Kidney capillary endothelial cell (primary cell): ENCODE data around the gene ARHGAP28.

Experiments
- DNase-seq: peaks from one replicate; pipeline ENCODE4 v3.0.0-alpha.2; 2018; ENCODE audit warnings: low spot score

Gene ARHGAP28, protein sequence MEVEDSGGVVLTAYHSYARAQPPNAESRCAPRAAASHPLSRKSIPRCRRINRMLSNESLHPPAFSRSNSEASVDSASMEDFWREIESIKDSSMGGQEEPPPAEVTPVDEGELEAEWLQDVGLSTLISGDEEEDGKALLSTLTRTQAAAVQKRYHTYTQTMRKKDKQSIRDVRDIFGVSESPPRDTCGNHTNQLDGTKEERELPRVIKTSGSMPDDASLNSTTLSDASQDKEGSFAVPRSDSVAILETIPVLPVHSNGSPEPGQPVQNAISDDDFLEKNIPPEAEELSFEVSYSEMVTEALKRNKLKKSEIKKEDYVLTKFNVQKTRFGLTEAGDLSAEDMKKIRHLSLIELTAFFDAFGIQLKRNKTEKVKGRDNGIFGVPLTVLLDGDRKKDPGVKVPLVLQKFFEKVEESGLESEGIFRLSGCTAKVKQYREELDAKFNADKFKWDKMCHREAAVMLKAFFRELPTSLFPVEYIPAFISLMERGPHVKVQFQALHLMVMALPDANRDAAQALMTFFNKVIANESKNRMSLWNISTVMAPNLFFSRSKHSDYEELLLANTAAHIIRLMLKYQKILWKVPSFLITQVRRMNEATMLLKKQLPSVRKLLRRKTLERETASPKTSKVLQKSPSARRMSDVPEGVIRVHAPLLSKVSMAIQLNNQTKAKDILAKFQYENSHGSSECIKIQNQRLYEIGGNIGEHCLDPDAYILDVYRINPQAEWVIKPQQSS

DNA sequence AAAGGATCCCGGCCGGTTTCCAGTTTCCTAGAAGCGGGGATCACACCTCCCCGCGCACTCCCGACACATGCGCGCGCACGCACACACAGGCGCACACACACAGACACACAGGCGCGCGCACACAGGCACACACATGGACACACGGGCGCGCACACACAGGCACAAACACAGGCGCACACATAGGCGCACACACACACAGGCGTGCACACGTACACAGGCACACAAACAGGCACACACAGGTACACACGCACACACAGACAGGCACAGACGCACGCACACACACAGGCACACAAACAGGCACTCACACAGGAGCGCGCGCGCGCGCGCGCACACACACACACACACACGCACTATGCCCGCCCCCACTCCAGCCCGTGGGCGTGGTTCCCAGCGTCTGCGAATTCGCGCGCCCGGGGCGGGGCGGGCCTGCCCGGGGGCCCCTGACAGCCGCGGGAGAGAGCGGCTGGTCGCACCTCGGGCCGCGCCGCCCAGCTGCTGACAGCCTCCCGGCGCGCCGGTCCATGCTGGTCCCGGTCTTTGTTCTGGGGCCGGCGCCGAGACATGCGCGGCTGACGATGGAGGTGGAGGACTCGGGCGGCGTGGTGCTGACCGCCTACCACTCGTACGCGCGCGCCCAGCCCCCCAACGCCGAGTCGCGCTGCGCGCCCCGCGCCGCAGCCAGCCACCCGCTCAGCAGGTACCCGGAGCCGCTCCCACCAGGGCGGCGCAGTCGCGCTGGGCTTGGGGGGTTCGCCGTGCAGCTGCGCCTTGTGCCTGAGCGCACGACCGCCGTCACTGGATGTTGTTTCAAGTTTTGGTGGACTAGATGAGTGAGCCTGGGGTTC, at the start of gene ARHGAP28:
Gene ARHGAP28, plus strand, starts transcription at position 470 of the 845 bp plus-strand sequence. Its CDS starts 106 bp downstream, at position 576.
- peak; percentile 60 for DNase-seq

DNA sequence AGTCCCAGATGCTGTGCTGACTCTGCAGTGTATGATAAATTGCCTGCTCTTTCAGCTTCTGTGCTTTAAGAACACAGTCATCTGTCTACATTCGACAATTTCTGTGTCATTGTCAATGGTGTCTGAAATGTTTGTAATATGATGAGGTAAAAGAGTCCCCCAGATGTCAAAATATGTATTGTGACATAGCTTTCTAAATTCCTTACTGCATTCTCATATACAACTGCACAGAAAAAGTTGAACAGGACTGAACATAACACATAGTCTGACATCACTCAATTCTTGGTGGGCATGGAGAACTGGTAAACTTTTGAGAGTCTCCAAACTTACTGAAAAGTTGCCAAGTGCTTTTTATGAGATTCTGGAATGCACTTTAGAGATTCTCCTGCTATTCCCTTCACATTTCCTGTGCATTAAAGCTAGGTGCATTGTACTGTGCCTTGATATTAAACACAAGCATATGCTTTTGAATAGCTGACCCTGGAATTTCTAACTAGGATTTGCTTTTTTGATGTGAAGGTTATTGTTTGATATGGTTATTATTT, 48.1 kb upstream of the ARHGAP28 start:
- DNase-seq = no peak

DNA sequence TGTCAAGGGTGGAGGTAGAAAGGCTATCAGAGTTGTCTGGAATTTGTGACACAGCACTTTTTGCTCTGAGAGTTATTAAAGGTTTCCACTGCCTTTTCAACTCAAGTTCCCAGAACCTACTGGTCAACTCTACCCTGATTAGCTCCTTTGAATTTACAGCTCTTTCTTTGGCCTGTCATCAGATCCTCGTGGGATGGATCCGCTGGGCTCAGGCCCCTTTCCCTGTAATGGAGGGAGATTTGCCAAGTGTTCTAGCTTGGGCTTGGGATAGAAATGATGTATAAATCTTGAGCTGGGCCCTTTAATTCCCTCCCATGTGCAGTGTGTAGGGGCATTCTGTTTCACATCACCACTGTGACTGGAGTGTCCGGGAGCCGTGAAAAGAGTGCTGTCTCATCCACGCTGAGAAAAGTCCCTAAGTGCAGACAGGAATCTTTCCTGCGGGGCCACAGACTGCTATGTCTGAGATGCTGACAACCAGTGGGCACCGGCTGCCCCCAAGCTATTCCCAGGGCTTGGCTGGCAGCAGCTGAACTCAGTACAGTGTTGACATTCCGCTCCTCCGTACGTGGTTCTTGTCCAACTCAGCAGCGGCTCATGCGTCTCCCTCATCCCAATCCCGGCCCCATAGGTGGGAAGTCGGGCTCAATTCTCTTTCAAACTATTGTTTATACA, 46.9 kb upstream of the ARHGAP28 start:
- no peak for DNase-seq

DNA sequence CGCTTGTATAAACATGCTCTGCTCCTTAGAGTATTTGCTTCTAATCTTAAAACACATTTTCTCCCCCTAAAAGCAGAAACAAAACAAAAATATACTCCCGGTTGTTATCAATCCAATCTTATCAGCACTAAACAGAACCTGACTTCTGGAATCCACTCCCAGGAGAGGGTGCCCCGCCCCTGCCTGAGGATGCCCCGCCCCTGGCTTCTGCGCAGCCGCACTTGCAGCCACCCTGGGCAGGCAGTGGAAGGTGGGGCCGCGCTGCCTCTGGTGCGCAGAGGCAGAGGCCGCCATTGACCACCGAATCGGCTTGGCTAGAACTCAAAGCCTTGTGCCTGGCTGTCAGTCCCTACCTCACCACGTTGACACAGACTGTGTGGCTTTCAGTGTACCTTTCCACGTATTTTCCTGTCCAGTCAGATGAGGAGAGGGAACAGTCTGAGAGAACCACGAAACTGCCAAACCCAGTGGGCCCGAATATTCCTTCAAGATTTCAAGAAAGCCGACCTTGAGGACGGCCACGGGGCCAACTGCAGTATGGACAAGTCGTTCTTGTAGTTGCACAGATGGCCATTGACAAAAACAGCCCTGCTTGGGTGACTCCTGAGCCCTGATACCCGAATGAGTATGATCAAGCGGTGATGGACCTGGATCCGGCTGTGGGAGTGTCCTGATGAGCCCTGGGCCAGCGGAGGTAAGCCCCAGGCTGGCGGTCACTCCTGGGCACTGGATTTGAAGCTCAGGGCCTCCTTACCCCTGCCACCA, 46.2 kb upstream of the ARHGAP28 start:
- DNase-seq = no peak

DNA sequence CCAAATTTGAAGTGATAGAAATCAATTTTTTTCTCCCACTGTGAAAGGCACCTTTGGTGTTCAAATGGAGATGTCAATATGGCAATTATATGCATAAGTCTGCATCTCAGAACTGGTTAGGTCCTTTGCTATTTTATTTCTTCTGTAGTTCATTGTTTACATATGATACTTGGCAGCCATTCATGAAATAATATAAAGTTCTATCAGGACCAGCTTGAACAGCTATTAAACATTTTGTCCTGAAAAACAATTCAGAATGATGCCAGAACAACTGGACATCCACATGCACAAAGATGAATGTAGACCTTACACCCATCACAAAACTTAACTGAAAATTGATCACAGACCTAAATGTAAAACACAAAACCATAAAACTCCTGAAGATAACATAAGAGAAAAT, 41.8 kb upstream of the ARHGAP28 start:
- DNase-seq = no peak

DNA sequence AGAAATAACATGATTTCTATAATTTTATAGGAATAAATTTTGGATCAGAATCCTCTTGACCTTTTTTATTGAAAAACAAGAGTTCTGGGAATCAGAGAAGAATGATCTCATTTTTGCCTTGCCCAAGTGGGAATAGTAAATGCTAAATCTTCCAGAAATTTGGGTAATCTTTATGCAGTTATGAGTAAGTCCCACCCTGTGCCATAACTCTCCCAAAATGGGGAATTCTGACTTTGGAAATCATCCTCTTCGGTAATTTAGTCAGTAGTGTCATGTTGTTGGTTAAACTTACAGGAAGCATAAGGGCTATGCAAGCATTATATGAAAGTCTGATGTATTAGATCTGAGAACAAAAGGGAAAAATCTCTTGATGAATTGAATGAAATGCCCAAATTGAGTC, 20.6 kb upstream of the ARHGAP28 start:
- DNase-seq = no peak

DNA sequence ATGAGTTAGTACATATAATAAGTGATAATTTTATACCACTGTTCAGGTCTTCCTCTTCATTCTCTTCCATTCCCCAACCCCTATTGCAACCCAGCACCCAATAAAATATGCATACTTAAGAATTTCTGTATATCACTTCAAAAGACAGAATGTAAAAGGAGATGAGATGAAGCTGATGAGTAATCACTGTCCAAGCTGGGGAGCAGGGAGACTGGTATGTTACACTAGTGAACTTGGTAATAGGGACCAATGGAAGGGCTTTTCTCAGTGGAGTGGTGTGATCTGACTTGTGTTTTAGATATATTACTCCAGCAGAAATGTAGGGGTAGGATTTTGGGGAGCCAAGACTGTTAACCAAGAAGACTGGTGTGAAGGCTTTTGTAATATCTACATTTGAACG, 18.0 kb upstream of the ARHGAP28 start:
- DNase-seq = no peak

DNA sequence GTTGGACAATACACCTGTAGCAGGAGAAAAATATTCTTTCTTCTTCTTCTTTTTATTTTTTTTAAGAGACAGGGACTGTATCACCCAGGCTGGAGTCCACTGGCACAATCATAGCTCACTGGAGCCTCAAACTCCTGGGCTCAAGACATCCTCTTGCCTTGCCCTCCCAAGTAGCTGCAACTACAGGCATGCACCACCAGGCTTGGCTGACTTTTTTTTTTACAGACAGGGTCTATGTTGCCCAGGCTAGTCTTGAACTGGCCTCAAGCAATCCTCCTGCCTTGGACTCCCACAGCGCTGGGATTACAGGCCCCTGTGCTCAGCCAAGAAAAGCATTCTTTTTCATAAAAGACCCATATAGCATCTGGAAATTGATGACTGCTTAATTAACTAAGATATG, 17.1 kb upstream of the ARHGAP28 start:
- no peak for DNase-seq

DNA sequence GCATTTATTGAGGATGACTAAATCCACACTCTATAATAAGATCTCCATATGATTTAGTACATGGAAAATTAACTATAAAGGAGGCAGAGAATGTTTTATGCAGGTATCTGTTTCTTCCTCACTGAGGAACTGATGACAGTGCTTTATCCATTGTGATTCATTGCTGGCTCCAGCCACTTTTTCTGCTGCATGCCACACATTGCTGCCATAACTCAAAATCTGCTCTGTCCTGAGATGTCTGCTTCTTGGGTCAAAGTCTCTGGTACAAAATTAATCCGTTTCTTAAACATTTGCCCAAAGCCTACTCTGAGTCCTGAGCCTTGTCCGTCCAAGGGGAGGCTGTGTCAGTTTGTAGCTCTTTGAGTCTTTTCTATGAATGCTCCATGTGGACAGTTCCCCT, 15.5 kb upstream of the ARHGAP28 start:
- no peak for DNase-seq

DNA sequence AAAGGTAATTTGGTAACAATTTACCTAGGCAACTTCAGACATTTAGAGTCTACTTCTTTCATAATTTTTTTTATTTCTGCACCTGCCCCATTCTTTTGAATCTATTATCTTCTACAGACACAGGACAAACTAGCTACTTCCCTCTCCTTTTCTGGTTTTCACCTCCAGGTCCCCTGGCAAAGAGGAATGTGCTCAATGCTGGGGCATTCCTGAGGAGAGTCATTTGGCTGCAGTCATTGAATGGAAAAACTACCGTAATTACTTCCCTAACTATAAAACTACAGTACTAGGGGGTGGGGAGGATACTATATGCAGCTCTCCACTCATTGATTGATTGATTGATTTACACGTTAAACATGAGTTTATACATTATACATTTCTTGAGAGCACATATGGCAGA, 11.2 kb upstream of the ARHGAP28 start:
- no peak for DNase-seq

DNA sequence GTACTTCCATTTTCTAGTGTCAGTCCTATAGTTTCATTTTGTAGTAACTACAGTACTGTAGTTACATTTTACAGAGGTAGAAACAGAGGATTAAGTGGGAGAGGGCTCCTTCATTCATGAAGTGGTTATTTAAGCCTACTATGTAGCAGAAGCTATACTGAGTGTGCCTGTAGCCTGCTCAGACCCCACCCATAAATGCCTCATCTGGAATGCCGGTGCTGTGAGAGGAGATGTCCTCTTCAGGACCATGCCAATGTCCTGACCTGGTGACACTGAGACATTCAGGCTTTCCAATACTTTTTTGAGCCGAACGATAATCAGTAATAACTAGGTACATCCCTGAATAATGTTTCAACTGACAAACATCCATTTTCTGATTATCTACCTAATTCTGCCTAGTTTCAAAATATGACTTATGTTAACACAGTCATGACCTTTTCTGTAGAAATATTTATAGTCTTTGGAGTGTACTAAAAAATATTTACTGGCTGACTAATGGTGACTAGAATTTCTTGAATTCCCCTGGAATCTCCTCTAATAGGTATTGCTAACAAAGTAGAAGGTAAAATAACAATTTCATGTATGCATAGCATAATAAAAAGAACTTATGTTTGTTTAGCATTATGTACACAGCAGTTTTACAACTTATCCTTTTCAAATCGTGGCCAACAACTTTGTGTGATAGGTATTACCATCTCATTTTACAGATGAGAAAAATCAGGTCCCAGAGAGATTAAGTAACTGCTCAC, 10.2 kb upstream of the ARHGAP28 start:
- DNase-seq = no peak

DNA sequence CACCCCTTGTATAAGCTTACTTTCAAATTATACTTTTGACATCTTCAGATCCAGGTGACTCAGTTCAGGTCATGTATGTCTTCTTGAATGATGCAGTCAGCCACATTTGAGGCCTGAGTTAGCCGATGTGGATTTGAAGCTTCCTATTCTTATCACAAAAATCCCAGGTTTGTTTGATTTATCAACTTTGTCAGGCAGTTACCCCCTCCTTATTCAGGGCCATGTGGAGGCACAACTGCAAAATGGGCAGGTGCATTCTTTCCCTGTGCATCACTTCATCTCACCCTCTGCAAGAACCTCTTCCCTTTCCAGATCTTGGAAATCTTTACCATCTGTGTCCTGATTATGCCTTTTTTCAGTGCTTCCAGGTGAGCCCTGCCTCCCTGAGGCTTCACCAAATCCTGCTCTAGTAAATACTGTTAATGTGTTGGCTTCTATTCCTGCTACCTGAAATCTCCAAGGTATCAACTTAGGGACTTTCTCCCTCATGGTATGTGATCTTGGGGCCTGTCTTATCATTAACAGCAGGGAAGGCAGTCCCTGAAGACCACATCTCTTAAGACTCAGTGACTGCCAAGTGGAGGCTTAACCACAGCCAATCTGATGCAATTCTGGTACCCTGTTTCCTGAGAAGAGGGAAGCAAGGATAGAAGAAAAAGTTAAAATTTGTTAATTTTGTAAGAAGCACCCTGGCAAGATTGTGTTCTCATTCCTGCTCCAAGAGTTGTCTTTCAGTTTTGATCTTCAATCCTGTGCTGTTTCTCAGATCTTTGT, 9.4 kb upstream of the ARHGAP28 start:
- no peak for DNase-seq

DNA sequence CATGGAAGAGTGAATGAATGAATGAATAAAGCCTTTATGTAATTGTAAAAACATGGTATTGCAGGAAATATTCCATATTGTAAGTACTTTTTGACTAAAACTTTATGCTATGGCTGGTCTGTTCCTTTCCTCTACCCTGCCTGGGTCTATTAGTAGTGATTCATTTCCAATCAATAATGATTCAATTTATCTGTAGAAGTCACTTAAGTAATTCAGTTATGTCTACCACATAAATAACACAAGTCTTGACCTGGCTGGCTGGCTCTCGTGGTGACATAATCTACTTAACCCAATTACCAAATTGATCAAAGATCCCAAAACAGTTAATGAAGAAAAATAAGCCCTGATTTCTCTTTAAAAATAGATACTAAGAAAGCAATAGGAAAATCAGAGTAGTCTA, 7.8 kb upstream of the ARHGAP28 start:
- DNase-seq = no peak

DNA sequence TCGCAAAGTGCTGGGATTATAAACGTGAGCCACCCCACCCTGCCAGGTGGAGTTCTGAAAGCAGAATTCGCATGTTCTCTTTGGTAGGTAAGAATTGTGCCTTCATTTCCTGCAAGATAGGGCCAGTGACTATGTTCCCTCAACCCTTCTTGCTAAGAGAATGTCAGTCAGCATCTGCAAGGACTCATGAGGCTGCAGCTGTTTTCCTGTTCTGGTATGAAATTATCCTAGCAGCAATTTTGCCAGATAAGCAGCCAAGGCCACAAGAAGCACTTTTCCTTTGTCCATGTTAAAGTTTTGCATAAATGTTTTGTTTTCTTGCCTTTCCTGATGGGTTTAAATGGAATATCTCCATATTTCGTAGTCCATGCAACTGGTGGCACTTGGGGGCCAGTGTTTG, 6.8 kb upstream of the ARHGAP28 start:
- DNase-seq = no peak

DNA sequence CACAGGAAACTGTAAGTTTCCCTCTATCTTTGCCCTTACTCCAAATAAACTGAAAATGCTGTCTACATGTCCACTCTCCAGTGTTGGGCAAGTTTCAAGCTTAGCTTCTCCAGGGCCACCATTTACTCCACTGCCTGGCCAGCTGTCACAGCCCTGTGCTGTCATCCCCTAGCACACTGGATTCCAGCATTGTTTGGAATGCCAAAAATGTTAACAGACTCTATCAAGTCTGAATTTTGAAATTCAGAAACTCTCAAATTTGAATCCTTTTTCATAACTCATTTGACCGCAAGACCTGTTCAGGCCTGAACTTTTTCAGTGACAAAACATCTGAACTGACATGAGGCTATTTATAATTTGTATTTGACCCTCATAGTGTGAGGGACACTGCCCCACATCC, 5.2 kb upstream of the ARHGAP28 start:
- no peak for DNase-seq

DNA sequence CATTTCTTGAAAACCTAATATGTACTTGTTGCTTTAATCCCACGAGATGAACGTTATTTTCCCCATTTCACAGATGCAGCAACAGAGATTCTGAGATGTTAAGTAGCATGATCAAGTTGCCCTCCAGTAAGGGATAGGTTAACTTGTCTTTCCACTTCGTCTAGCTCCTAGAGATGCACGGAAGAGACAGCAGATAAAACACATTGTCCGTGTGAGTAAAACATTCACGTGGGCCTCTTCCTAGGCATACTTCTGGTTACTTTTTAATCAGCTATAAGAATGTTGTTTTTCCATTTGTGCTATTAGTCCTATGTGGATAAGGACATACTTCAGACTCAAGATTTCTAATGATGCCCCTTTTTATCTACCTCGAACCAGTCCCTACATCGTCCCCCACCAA, 1.2 kb upstream of the ARHGAP28 start:
- no peak for DNase-seq

DNA sequence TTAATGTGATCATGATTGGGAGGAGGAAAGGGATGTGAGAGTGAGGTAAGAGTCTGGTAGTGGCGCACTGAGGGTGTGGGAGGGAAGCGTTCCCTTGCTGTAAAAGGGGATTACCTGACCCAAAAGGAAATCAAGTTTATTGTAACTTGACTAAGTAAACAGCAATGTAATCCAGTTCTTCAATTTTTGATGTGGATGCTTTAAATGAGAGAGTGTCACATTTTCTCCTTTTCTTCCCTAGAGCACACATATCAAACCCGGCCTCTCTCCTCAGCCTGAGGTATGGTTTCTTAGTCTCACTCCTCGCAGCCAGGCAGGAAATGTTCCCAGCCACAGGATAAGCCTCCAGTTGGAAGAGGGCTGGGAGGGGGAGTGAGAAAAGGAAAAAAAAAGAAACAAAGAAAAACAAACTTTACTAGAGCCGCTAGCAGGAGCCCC, 688 bp upstream of the ARHGAP28 start:
- DNase-seq = no peak

DNA sequence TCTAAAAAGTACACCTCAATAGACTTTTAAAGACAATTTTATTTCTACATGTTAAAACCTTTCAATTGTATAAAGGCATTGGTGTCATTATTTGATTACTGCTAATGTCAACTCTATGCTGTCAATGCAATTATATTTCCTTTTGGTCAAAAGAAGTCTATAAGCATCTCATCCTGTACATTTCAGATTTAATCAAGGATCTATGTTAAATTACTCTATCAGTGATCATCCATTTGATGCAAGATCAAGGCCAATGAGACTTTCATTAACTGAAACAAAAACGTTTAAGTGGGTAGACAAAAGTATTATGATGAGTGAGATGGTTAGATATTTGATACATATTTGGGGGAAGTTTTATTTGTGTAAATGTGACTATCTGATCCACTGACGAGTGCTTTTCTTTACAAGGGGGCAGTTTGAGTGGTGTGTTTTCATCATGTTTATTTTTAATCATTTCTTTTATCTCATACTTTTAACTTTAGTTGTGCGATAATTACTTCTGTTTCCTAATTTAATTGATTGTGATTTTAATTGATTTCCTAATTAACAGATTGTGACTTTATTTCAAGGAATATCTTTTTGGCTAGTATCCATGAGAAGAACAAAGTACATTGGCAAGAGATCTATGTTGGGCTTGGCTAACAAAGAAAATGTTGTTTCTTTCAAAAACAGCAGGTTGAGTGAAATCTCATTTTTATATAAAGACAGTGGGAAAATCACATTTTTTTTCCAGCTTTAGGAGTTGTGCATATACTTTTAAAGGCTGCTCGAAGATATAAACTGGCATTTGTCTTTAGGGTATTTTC, 1.1 kb downstream of the ARHGAP28 start:
- DNase-seq = no peak

DNA sequence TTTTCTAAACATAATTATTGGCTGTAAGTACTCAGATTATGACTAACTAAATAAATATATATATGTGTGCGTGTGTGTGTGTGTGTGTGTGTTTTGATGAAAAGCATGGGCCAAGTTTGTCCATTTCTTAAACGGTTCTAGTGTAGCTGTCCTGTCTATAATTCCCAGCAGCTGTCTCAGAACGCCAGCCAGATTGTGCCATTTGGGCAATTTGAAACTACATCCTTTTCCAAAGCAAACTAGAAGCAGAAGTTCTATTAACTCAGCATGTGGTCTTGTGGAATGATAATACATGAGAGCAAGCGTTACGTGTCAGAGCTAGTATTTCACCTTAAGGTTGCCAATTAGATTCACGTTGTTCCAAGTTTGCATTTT, 1.7 kb downstream of the ARHGAP28 start:
- no peak for DNase-seq
